ENCODE measurements around the gene RMDN3.

DNA sequence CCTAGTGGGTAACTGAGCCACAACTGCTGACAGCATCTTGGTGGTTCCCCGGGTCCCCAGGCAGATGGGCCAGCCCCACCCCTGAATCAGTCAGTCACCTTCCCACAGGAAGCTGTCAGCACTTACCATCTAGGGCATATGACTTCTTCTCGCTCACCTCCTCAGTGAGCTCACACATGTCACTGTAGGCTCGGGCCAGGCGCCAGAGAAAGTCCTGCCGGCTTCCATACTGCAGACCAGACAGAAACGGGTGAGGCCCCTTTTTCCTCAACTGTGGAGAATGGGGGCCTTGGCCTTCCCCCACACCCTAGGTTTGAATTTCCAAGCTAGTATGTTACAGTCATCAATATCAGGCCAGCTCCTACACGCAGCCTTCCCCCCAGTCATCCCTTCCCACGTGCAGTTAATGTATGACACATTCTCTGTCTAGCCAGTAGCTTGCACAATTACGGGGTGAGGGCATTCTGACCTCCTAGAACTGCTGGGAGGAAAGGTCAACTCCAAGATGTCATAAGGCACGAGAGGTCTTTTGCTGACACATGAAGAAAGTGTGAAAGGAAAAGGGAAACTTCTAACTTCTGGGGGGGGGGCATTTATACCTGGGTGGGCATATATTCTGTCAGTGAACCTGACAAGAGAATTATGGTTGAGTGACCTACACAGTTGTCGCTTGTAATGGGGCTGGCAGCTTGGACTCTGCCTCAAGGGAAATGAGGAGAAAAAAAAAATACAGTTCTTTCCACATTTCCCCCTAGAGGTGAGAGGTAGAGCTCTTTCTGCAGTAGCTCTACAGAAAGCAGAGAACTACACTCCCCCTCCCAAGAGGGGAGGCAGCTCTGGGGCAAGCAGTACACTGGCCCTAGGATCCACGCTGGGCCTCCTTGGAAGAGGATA lies 10.9 kb downstream of the RMDN3 start:
- TF ChIP-seq, protein P1, sequence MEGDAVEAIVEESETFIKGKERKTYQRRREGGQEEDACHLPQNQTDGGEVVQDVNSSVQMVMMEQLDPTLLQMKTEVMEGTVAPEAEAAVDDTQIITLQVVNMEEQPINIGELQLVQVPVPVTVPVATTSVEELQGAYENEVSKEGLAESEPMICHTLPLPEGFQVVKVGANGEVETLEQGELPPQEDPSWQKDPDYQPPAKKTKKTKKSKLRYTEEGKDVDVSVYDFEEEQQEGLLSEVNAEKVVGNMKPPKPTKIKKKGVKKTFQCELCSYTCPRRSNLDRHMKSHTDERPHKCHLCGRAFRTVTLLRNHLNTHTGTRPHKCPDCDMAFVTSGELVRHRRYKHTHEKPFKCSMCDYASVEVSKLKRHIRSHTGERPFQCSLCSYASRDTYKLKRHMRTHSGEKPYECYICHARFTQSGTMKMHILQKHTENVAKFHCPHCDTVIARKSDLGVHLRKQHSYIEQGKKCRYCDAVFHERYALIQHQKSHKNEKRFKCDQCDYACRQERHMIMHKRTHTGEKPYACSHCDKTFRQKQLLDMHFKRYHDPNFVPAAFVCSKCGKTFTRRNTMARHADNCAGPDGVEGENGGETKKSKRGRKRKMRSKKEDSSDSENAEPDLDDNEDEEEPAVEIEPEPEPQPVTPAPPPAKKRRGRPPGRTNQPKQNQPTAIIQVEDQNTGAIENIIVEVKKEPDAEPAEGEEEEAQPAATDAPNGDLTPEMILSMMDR (IDR thresholded peaks at IDR 0.05; ENCODE audit: low read depth, low read length, poor library complexity, severe bottlenecking) = peak; percentile 23
- TF ChIP-seq EZH2phosphoT487 (IDR thresholded peaks at IDR 0.05; ENCODE audit: borderline replicate concordance, low read length) = no peak
